Cardiac fibroblast (primary cell): Measurements from ENCODE around the gene DPP6.
A peak's percentile ranks its signal among the peaks of the same experiment; 100 is the strongest.

Experiments
- DNase-seq, 2 donors: peaks; one replicate each; pipeline versions ENCODE4 v3.0.0 to v3.0.0-alpha.2; 2010; ENCODE audit warnings: low read depth in 2 of 2
- H3K4me3 ChIP-seq, 2 donors: replicated peaks in 1 of 2; 1 replicate in 1 of 2; 2 replicates in 1 of 2; pipeline ENCODE4 v1.5.1; 2011; ENCODE audit warnings: low read depth in 2 of 2, low read length in 2 of 2, mild to moderate bottlenecking in 2 of 2, moderate library complexity in 1 of 2
- CTCF ChIP-seq: IDR thresholded peaks from one replicate; pipeline ENCODE4 v1.5.1; 2011; ENCODE audit warnings: low read depth, mild to moderate bottlenecking, low read length, inconsistent platforms

Gene DPP6

DNA sequence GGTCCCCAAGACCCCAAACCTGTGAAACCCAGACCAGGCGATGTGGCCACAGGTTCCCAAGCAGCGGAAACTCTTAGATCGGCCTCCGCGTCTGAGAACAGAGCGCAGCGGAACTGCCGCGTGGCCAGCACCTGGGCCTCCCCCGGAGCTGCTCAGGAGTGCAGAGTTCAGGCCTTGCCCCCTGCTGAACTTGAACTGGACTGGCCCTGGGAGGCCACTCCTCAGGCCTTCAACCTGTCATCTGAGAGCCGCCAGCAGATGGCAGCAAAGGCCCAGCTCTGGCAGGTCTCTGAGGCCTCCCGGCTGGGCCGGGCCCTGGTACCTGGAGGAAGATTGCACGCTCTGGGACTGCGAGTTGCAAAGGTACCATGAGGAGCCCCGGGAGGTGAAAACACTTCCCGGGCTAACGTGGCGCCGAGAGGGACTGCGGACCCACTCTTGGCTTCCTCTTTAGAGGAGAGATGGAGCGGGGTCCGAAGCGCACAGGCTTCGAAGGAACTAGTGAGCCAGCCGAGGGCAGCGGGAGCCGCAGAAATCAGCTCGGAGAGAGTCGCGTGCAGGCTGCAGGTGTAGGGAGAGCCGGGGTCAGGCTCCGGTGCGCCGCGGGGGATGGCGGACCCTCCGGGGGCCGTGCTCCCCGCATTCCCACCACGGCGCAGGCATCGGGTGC lies 861.6 kb downstream of the DPP6 start:
- peak; percentile 95 for TF ChIP-seq CTCF
- peak overlapping the region; percentile 16 to 37 for H3K4me3 ChIP-seq
- peak; percentile 74 to 75 for DNase-seq

DNA sequence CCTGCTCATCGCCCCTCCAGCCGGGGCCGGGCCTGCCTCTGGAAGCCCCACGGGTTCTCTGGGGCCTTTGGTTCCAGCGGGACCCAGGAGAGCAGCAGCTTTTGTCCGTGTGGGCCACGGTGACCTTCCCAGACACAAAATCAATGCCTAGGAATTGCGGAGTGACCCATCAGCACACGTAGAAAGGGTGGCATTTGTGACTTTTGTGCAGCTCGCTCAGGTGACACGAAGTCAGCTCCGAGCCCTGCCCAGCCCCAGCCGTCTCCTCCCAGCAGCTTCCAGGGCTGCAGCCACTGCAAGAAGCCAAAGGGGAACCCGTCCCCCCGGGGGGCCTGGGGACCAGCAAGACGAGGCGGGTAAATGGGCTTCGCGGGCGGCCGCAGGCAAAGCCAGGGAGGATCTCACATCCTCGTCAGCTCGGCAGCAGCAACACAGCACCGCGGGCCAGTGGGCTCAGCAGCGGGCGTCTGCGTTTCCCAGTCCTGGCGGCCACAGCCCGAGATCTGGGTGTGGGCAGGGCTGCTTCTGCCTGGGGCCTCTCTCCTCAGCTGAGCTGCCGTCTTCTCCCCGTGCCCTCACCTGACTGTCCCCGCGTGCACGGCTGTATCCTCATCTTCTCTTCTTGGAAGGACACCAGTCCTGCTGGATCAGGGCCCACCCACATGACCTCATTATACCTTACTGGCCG lies 862.3 kb downstream of the DPP6 start:
- H3K4me3 ChIP-seq: peak overlapping the region in 1 of 2 donors; percentile 37
- TF ChIP-seq CTCF: no peak
- no peak for DNase-seq

DNA sequence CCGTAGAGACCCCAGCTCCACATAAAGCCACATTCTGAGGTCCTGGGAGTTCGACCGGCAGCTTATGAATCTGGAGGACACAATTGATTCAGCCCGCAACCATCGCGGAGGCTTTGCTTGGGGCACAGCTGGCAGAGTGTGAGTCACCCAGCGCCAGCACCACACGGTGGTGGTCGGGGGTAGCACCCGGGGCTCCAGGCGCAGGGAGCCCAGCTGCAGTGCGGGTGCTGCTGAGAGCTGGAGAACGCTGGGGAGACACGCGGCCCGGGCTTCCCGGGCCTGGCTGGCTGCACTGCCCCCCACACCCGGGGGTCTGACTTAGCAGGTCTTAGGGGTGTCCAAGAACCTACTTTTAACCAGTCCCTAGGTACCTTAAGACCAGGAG lies 862.8 kb downstream of the DPP6 start:
- no peak for DNase-seq
- no peak overlapping the region for H3K4me3 ChIP-seq
- no peak for TF ChIP-seq CTCF

GRCh38 chr7:154915600-154915999 lies 863.4 kb downstream of the DPP6 start:
- no peak for TF ChIP-seq CTCF
- no peak for DNase-seq
- no peak overlapping the region for H3K4me3 ChIP-seq

- TF ChIP-seq CTCF: no peak
- no peak for DNase-seq
- H3K4me3 ChIP-seq: no peak overlapping the region
Measured at GRCh38 chr7:154916381-154916780, 864.2 kb downstream of the DPP6 start.

DNA sequence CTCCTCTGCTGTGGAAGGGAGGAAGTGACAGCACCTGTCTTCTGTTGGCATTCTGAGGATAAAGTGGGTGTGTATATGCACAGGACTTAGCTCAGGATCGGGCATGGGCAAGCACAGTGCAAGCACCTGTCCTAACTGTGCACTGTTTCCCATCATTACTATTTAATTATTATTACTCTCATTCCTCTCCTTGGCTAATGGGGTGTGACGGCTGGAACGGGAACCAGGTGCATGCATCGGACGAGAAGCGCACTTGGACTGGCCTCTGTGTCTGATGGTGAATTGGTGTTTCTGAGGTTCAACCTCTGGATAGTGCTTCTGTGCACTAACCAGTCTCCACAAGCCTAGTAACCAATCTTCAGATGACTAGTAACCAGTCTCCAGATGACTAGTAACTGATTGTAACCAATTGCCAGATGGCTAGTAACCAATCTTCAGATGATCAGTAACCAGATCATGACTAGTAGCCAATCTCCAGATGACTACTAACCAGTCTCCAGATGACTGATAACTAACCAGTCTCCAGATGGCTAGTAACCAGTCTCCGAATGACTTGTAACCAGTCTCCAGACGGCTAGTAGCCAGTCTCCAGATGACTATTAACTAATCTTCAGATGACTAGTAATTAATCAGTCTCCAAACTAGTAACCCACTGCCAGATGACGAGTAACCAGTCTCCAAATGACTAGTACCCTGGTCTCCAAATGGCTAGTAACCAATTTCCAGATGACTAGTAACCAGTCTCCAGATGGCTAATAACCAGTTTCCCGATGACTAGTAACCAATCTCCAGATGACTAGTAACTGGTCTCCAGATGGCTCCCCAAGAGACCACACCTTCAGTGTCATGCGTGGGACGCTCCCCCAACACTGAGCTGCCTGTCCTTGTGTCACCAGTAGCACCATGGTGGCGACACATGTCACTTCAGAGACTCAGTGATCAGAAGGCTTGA lies 864.9 kb downstream of the DPP6 start:
- no peak overlapping the region for H3K4me3 ChIP-seq
- no peak for DNase-seq
- no peak for TF ChIP-seq CTCF
